ENCODE measurements around the gene CIRBP. TPM values are rescaled to one million over a fixed set of nuclear protein-coding genes. Genes with fewer than 3 reads are reported as not detected.

The CIRBP gene
- total and polyA plus RNA-seq, 2 of the 13 experiments (the other 11 are each of a cell fraction or from before 2014, with no cell fraction given): 133 to 140 TPM

DNA sequence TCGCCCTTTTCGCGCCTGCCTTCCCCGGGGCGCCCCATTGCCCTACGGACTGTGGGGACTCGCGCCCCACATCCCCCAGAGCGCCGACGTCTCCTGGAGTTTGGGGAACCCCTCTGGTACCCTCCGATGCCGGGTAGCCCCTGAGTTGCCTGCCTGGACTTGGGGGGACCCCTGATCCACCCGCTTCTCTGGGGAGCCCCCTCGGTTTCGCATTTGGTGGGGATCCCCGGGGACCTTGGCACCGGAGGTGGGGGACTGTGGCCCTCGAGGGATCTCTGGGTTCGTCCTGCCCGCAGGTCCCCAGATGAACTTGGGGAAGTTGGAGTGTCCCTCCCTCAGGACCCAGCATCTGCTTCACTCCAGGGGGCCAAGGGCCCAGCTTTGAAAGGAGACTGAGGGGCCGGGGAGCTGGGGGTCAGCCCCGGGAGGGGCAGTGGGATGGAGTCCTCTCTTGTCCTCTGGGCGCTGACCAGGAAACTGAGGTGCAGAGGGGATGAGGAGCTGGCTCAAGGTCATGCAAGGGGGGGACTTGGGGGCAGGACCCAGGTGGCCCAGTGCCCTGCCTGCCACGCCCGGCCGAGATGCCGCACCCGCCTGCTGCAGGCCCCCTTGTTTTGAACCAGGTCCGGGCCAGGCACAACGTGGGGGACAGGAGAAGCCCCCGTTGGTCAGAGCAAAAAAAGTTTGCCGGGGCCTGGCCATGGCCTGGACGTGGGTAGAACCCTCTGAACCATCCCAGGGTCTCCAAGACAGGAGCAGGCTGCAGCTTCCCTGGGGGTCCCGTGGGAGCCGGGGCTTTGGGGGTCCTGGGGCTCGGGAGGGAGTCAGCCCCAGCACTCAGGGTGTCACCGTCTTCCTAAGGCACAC lies 17.6 kb downstream of the CIRBP start (continued):
- TF ChIP-seq, protein P1, sequence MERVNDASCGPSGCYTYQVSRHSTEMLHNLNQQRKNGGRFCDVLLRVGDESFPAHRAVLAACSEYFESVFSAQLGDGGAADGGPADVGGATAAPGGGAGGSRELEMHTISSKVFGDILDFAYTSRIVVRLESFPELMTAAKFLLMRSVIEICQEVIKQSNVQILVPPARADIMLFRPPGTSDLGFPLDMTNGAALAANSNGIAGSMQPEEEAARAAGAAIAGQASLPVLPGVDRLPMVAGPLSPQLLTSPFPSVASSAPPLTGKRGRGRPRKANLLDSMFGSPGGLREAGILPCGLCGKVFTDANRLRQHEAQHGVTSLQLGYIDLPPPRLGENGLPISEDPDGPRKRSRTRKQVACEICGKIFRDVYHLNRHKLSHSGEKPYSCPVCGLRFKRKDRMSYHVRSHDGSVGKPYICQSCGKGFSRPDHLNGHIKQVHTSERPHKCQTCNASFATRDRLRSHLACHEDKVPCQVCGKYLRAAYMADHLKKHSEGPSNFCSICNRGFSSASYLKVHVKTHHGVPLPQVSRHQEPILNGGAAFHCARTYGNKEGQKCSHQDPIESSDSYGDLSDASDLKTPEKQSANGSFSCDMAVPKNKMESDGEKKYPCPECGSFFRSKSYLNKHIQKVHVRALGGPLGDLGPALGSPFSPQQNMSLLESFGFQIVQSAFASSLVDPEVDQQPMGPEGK (CRISPR knock-in tag; IDR thresholded peaks at IDR 0.05): peak; percentile 70
- TF ChIP-seq, protein P2, sequence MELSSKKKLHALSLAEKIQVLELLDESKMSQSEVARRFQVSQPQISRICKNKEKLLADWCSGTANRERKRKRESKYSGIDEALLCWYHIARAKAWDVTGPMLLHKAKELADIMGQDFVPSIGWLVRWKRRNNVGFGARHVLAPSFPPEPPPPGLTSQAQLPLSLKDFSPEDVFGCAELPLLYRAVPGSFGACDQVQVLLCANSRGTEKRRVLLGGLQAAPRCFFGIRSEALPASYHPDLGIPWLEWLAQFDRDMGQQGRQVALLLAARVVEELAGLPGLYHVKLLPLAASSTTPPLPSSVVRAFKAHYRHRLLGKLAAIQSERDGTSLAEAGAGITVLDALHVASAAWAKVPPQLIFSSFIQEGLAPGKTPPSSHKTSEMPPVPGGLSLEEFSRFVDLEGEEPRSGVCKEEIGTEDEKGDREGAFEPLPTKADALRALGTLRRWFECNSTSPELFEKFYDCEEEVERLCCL (CRISPR knock-in tag; IDR thresholded peaks at IDR 0.05; ENCODE audit: borderline replicate concordance): no peak
- TF ChIP-seq IRF2 (CRISPR knock-in tag; IDR thresholded peaks at IDR 0.05) (no peak), MTF2 (CRISPR knock-in tag; IDR thresholded peaks at IDR 0.05; ENCODE audit: borderline replicate concordance) (no peak), PCBP1 (IDR thresholded peaks at IDR 0.05; ENCODE audit: borderline replicate concordance, low read depth, low read length) (0 out of 2 replicates have a peak, but pooled peaks have one; percentile 17), CAMTA2 (CRISPR knock-in tag; IDR thresholded peaks at IDR 0.05; ENCODE audit: borderline replicate concordance) (no peak), ZNF414 (CRISPR knock-in tag; IDR thresholded peaks at IDR 0.05) (no peak), MYC (CRISPR knock-in tag; IDR thresholded peaks at IDR 0.05; ENCODE audit: borderline replicate concordance) (peak; percentile 14; the same call in 1 of the 2 replicates), HNRNPLL (IDR thresholded peaks at IDR 0.05; ENCODE audit: low read depth, low read length, poor library complexity, severe bottlenecking) (peak; percentile 4), ZNF232 (CRISPR knock-in tag; IDR thresholded peaks at IDR 0.05; ENCODE audit: borderline replicate concordance) (no peak), LCORL (IDR thresholded peaks at IDR 0.05) (no peak), LCORL (CRISPR knock-in tag; IDR thresholded peaks at IDR 0.05) (0 out of 2 replicates have a peak, but pooled peaks have one; percentile 16), ZNF30 (CRISPR knock-in tag; IDR thresholded peaks at IDR 0.05) (no peak), SPEN (CRISPR knock-in tag; IDR thresholded peaks at IDR 0.05; ENCODE audit: low read depth) (peak; percentile 12; the same call in 1 of the 2 replicates)

Data from HepG2 (cell line).